ENCODE measurements around the gene ACSM3.

DNA sequence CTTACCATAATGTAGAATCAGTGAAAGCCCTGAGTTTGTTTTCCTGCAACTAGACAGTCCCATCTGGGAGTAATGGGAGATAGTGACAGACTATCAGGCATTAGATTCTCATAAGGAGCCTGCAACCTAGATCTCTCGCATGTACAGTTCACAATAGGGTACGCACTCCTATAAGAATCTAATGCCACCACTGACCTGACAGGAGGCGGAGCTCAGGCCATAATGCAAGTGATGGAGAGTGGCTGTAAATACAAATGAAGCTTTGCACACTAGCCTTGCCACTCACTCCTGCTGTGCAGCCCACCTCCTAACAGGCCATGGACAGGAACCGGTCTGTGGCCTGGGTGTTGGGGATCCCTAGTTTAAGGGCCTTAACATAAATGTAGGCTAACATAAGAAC lies 43.6 kb upstream of the ACSM3 start:
- no peak for TF ChIP-seq POLR2AphosphoS5 (IDR thresholded peaks at IDR 0.05; ENCODE audit: low read depth)
- TF ChIP-seq, protein P1, sequence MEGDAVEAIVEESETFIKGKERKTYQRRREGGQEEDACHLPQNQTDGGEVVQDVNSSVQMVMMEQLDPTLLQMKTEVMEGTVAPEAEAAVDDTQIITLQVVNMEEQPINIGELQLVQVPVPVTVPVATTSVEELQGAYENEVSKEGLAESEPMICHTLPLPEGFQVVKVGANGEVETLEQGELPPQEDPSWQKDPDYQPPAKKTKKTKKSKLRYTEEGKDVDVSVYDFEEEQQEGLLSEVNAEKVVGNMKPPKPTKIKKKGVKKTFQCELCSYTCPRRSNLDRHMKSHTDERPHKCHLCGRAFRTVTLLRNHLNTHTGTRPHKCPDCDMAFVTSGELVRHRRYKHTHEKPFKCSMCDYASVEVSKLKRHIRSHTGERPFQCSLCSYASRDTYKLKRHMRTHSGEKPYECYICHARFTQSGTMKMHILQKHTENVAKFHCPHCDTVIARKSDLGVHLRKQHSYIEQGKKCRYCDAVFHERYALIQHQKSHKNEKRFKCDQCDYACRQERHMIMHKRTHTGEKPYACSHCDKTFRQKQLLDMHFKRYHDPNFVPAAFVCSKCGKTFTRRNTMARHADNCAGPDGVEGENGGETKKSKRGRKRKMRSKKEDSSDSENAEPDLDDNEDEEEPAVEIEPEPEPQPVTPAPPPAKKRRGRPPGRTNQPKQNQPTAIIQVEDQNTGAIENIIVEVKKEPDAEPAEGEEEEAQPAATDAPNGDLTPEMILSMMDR (IDR thresholded peaks at IDR 0.05; ENCODE audit: insufficient read depth, low read length) = no peak
- TF ChIP-seq, protein P2, sequence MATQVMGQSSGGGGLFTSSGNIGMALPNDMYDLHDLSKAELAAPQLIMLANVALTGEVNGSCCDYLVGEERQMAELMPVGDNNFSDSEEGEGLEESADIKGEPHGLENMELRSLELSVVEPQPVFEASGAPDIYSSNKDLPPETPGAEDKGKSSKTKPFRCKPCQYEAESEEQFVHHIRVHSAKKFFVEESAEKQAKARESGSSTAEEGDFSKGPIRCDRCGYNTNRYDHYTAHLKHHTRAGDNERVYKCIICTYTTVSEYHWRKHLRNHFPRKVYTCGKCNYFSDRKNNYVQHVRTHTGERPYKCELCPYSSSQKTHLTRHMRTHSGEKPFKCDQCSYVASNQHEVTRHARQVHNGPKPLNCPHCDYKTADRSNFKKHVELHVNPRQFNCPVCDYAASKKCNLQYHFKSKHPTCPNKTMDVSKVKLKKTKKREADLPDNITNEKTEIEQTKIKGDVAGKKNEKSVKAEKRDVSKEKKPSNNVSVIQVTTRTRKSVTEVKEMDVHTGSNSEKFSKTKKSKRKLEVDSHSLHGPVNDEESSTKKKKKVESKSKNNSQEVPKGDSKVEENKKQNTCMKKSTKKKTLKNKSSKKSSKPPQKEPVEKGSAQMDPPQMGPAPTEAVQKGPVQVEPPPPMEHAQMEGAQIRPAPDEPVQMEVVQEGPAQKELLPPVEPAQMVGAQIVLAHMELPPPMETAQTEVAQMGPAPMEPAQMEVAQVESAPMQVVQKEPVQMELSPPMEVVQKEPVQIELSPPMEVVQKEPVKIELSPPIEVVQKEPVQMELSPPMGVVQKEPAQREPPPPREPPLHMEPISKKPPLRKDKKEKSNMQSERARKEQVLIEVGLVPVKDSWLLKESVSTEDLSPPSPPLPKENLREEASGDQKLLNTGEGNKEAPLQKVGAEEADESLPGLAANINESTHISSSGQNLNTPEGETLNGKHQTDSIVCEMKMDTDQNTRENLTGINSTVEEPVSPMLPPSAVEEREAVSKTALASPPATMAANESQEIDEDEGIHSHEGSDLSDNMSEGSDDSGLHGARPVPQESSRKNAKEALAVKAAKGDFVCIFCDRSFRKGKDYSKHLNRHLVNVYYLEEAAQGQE (IDR thresholded peaks at IDR 0.05; ENCODE audit: insufficient replicate concordance, low read depth) = no peak

Measured in HL-60 (cell line).